GM12878 (cell line): ENCODE results near the gene SPAG6.

Experiments
- ATF2 ChIP-seq: IDR thresholded peaks from 2 replicates; pipeline ENCODE4 v1.6.1; 2012; ENCODE audit warnings: low read length, inconsistent platforms
- CREM ChIP-seq: IDR thresholded peaks from 2 replicates; pipeline ENCODE4 v1.6.1; 2014; ENCODE audit warnings: antibody characterized with exemption, low read depth
- CTCF ChIP-seq, 3 experiments: IDR thresholded peaks in 2 of 3; conservative IDR thresholded peaks in 1 of 3; 2 replicates each; pipeline ENCODE4 v1.5.1; 2011; ENCODE audit warnings: low read depth in 3 of 3, low read length in 3 of 3, mild to moderate bottlenecking in 3 of 3, control low read depth in 2 of 3, moderate library complexity in 2 of 3, inconsistent platforms in 1 of 3, mixed read lengths in 1 of 3; ENCODE audit not compliant: control insufficient read depth in 2 of 3, insufficient read depth in 1 of 3; ENCODE audit errors: extremely low read depth in 1 of 3
- PBX3 ChIP-seq: IDR thresholded peaks from 2 replicates; pipeline ENCODE4 v1.6.1; 2011; ENCODE audit warnings: mild to moderate bottlenecking, low read depth, low read length, moderate library complexity; ENCODE audit not compliant: insufficient replicate concordance
- POLR2A ChIP-seq: IDR thresholded peaks from 2 replicates; pipeline ENCODE4 v1.6.1; 2011; ENCODE audit warnings: low read depth, mild to moderate bottlenecking, low read length
- RFX5 ChIP-seq: IDR thresholded peaks from 2 replicates; pipeline ENCODE4 v1.6.1; 2011; ENCODE audit warnings: low read depth, low read length, improper control_type of control experiment

- no peak for TF ChIP-seq CREM
- TF ChIP-seq CTCF (IDR thresholded peaks at IDR 0.05 in 2 of 3, conservative IDR thresholded peaks at IDR 0.05 in 1 of 3; ENCODE audit: control insufficient read depth in 2 of 3, extremely low read depth in 1 of 3, insufficient read depth in 1 of 3, low read depth in 3 of 3, low read length in 3 of 3), result no peak
- TF ChIP-seq PBX3, result no peak
- no peak for TF ChIP-seq ATF2
- TF ChIP-seq RFX5, result no peak
- TF ChIP-seq POLR2A, result no peak
These were observed 18.0 kb downstream of the SPAG6 start for GRCh38 chr10:22363305-22363704.
